H1 (cell line): Measurements from ENCODE around the gene HOXD11. TPM values are rescaled to one million over a fixed set of nuclear protein-coding genes. Genes with fewer than 3 reads are reported as not detected.

Experiments
- CTCF ChIA-PET: fragments of 300-600 bp; sonication (Branson Sonifier 250); formaldehyde crosslinking; loops from one replicate; lab custom pipeline; 2021; ENCODE audit not compliant: partially characterized antibody; lab: Charles Lee
- POLR2A ChIA-PET: fragments of 300-600 bp; sonication (Branson Sonifier 250); formaldehyde crosslinking; loops from one replicate; lab custom pipeline; 2021; ENCODE audit warnings: inconsistent platforms; ENCODE audit not compliant: partially characterized antibody; lab: Charles Lee
- DNase-seq, 2 experiments: peaks; one replicate each; pipeline versions ENCODE4 v3.0.0 to v3.0.0-alpha.2; 2010 to 2022; ENCODE audit warnings: low spot score in 2 of 2, low read depth in 1 of 2, mixed read lengths in 1 of 2
- FAIRE-seq: peaks from 2 replicates; lab custom pipeline; 2011; peaks lifted over from hg19 to GRCh38; lab: Jason Lieb, UNC
- H2AFZ ChIP-seq: 2 replicates; pipeline ENCODE4 v1.8.1; 2012; ENCODE audit warnings: low read length, inconsistent platforms
- H2AK5ac ChIP-seq: 2 replicates; pipeline ENCODE4 v1.6.1; 2013; ENCODE audit warnings: low read depth, low read length
- H2BK120ac ChIP-seq: replicated peaks from 2 replicates; pipeline ENCODE3; 2013; ENCODE audit warnings: low read depth, low read length, inconsistent platforms
- H2BK12ac ChIP-seq: 2 replicates; pipeline ENCODE4 v1.6.1; 2013; ENCODE audit warnings: low read depth, low read length
- H2BK15ac ChIP-seq: 2 replicates; pipeline ENCODE4 v1.6.1; 2013; ENCODE audit warnings: low read length
- H2BK20ac ChIP-seq: 2 replicates; pipeline ENCODE4 v1.6.1; 2013; ENCODE audit warnings: low read length
- H2BK5ac ChIP-seq: 2 replicates; pipeline ENCODE4 v1.6.1; 2013; ENCODE audit warnings: low read depth, low read length
- H3K14ac ChIP-seq: 2 replicates; pipeline ENCODE4 v1.6.1; 2013; ENCODE audit warnings: inconsistent platforms; ENCODE audit not compliant: insufficient read length
- H3K18ac ChIP-seq: 2 replicates; pipeline ENCODE4 v1.6.1; 2013; ENCODE audit warnings: low read length; ENCODE audit errors: extremely low read depth
- H3K23ac ChIP-seq: 2 replicates; pipeline ENCODE4 v1.6.1; 2013; ENCODE audit warnings: inconsistent platforms; ENCODE audit not compliant: insufficient read length
- H3K23me2 ChIP-seq: 2 replicates; pipeline ENCODE4 v1.6.1; 2013; ENCODE audit warnings: low read depth, low read length
- H3K27ac ChIP-seq: 2 replicates; pipeline ENCODE4 v1.6.1; 2011; ENCODE audit warnings: low read depth, low read length, inconsistent platforms
- H3K27me3 ChIP-seq, 4 experiments: replicated peaks in 1 of 4; 1 replicate in 1 of 4; 2 replicates in 3 of 4; pipeline versions ENCODE4 v1.6.1 to v1.8.1; 2011 to 2013; ENCODE audit warnings: low read length in 3 of 4, mild to moderate bottlenecking in 3 of 4, inconsistent platforms in 2 of 4, mixed read lengths in 2 of 4, moderate library complexity in 1 of 4; ENCODE audit not compliant: control insufficient read depth in 3 of 4, insufficient read depth in 3 of 4; ENCODE audit errors: extremely low read depth in 1 of 4
- H3K36me3 ChIP-seq, 4 experiments: 2 replicates each; pipeline versions ENCODE4 v1.6.1 to v1.8.1; 2011 to 2013; ENCODE audit warnings: mild to moderate bottlenecking in 4 of 4, low read length in 3 of 4, moderate library complexity in 2 of 4, control low read depth in 1 of 4, inconsistent platforms in 1 of 4; ENCODE audit not compliant: insufficient read depth in 4 of 4, control insufficient read depth in 2 of 4
- H3K4ac ChIP-seq: replicated peaks from 2 replicates; pipeline ENCODE3; 2013; ENCODE audit warnings: low read length, low read depth, mixed read lengths, inconsistent platforms; ENCODE audit not compliant: insufficient read length
- H3K4me1 ChIP-seq, 4 experiments: replicated peaks in 1 of 4; 1 replicate in 1 of 4; 2 replicates in 3 of 4; pipeline versions ENCODE4 v1.6.1 to v1.8.1; 2011 to 2013; ENCODE audit warnings: low read length in 3 of 4, inconsistent platforms in 2 of 4, mixed read lengths in 1 of 4; ENCODE audit not compliant: insufficient read depth in 4 of 4, control insufficient read depth in 3 of 4
- H3K4me2 ChIP-seq, 2 experiments: 2 replicates each; pipeline versions ENCODE4 v1.6.1 to v1.8.1; 2011 to 2013; ENCODE audit warnings: low read depth in 2 of 2, low read length in 2 of 2, control low read depth in 1 of 2, inconsistent platforms in 1 of 2, mild to moderate bottlenecking in 1 of 2; ENCODE audit not compliant: insufficient read depth in 1 of 2
- H3K4me3 ChIP-seq, 4 experiments: fragments of 200-600, 300-600 bp in 1 of 4; sonication (generic), shearing (Covaris generic), sonication (Bioruptor Twin) in 1 of 4; 2 replicates each; pipeline versions ENCODE4 v1.5.1 to v1.8.1; 2011 to 2016; ENCODE audit warnings: low read length in 4 of 4, low read depth in 3 of 4, control low read depth in 2 of 4, inconsistent platforms in 2 of 4, mild to moderate bottlenecking in 2 of 4, mixed read lengths in 1 of 4, moderate library complexity in 1 of 4; ENCODE audit not compliant: insufficient read depth in 2 of 4; ENCODE audit errors: extremely low read depth in 1 of 4
- H3K56ac ChIP-seq: replicated peaks from 2 replicates; pipeline ENCODE3; 2013; ENCODE audit warnings: low read depth, mild to moderate bottlenecking, mixed read lengths, low read length, inconsistent platforms; ENCODE audit not compliant: insufficient read length
- H3K79me1 ChIP-seq: 2 replicates; pipeline ENCODE4 v1.6.1; 2013; ENCODE audit warnings: low read depth, low read length, control low read depth
- H3K79me2 ChIP-seq, 2 experiments: 2 replicates each; pipeline versions ENCODE4 v1.6.1 to v1.8.1; 2012 to 2013; ENCODE audit warnings: low read length in 2 of 2, mild to moderate bottlenecking in 2 of 2, inconsistent platforms in 1 of 2; ENCODE audit not compliant: insufficient read depth in 2 of 2, control insufficient read depth in 1 of 2
- H3K9ac ChIP-seq, 4 experiments: replicated peaks in 1 of 4; 1 replicate in 1 of 4; 2 replicates in 3 of 4; pipeline versions ENCODE4 v1.6.1 to v1.8.1; 2011 to 2013; ENCODE audit warnings: low read depth in 3 of 4, low read length in 3 of 4, control low read depth in 2 of 4, mild to moderate bottlenecking in 2 of 4, moderate library complexity in 2 of 4, inconsistent platforms in 1 of 4; ENCODE audit errors: extremely low read depth in 1 of 4
- H3K9me3 ChIP-seq, 2 experiments: 2 replicates each; pipeline versions ENCODE4 v1.6.1 to v1.8.1; 2012 to 2013; ENCODE audit warnings: mild to moderate bottlenecking in 2 of 2, moderate library complexity in 2 of 2, control low read depth in 1 of 2, inconsistent platforms in 1 of 2, low read depth in 1 of 2, low read length in 1 of 2, mixed read lengths in 1 of 2; ENCODE audit not compliant: insufficient read depth in 2 of 2
- H4K20me1 ChIP-seq, 2 experiments: replicated peaks in 1 of 2; 2 replicates each; pipeline versions ENCODE3 to v1.8.1; 2011 to 2013; ENCODE audit warnings: inconsistent platforms in 2 of 2, low read length in 2 of 2, mild to moderate bottlenecking in 1 of 2; ENCODE audit not compliant: insufficient read depth in 2 of 2, control insufficient read depth in 1 of 2
- H4K5ac ChIP-seq: 2 replicates; pipeline ENCODE4 v1.6.1; 2013; ENCODE audit warnings: low read length, low read depth, mixed read lengths, inconsistent platforms; ENCODE audit not compliant: insufficient read length
- H4K8ac ChIP-seq: 2 replicates; pipeline ENCODE4 v1.8.0; 2013; ENCODE audit warnings: mild to moderate bottlenecking, moderate library complexity, low read length, inconsistent platforms; ENCODE audit not compliant: insufficient read depth; ENCODE audit errors: extremely low read depth
- H4K91ac ChIP-seq: replicated peaks from 2 replicates; pipeline ENCODE3; 2013; ENCODE audit warnings: low read length, mixed read lengths, inconsistent platforms; ENCODE audit not compliant: insufficient read length
- CBX8 ChIP-seq: fragments of 300-800, 300-1000 bp; sonication (generic); IDR thresholded peaks from 2 replicates; pipeline ENCODE4 v1.7.1; 2016; ENCODE audit warnings: low read depth, low read length, borderline replicate concordance
- CEBPB ChIP-seq: IDR thresholded peaks from 2 replicates; pipeline ENCODE4 v1.6.1; 2012; ENCODE audit warnings: low read depth, low read length
- EZH2 ChIP-seq: fragments of 200-600 bp; sonication (generic); IDR thresholded peaks from 2 replicates; pipeline ENCODE4 v1.7.1; 2012; ENCODE audit warnings: low read depth, mild to moderate bottlenecking, moderate library complexity, low read length, inconsistent platforms; ENCODE audit not compliant: severe bottlenecking
- POU5F1 ChIP-seq: IDR thresholded peaks from 2 replicates; pipeline ENCODE4 v1.6.1; 2011; ENCODE audit warnings: low read depth, mild to moderate bottlenecking, low read length, moderate library complexity
- SP4 ChIP-seq: IDR thresholded peaks from 2 replicates; pipeline ENCODE4 v1.6.1; 2012; ENCODE audit warnings: low read length, inconsistent platforms
- SUZ12 ChIP-seq: fragments of 200-600 bp; sonication (generic); IDR thresholded peaks from 2 replicates; pipeline ENCODE4 v1.6.1; 2012; ENCODE audit warnings: mild to moderate bottlenecking, inconsistent platforms, low read length, moderate library complexity, mixed read lengths
- YY1 ChIP-seq: IDR thresholded peaks from 2 replicates; pipeline ENCODE4 v1.6.1; 2011; ENCODE audit warnings: low read depth, mild to moderate bottlenecking, low read length
- WGBS, 2 experiments: shearing (Covaris generic) in 1 of 2; methylation state at CpG; one replicate each; pipeline versions ENCODE4 v1.1.6 to v1.1.7; 2013 to 2015; ENCODE audit warnings: low lambda C conversion rate in 2 of 2, mixed read lengths in 2 of 2, inconsistent platforms in 1 of 2, low coverage in 1 of 2, missing lambda C conversion rate in 1 of 2; ENCODE audit not compliant: insufficient replicate concordance in 2 of 2, insufficient coverage in 1 of 2, insufficient read length in 1 of 2; ENCODE audit errors: extremely low coverage in 1 of 2, missing lambda C conversion rate in 1 of 2; 5-methylcytosine and 5-hydroxymethylcytosine counted together
- polyA plus RNA-seq, 7 experiments: library from polyadenylated mRNA; depleted of rRNA in 3 of 7; stranded (reverse) in 5 of 7; unstranded in 2 of 7; fragments of >200 nt in 5 of 7; fragments of 200-250 nt in 2 of 7; gene quantifications; 1 replicate in 5 of 7; 2 replicates in 1 of 7; 4 replicates in 1 of 7; pipeline versions ENCODE4 v1.2.1 to v1.2.3, GENCODE V29; 2011 to 2013; ENCODE audit warnings: missing spikeins in 2 of 7, mixed read lengths in 2 of 7
- total RNA-seq: library from RNA; stranded (reverse); fragmentation: NEBNext Ultra II Directional; extraction: Animal tissue kit (Norgen Biotek cat#: 25700); gene quantifications from 2 replicates; pipeline ENCODE4 v1.2.1, GENCODE V29; 2021

The HOXD11 gene
- total and polyA plus RNA-seq, 2 of the 8 experiments (the other 6 are each of a cell fraction or from before 2014, with no cell fraction given): not detected

- Histone ChIP-seq H3K36me3 (peaks cover 0 to 5% (median 0%) of the 10 kb centered on the region in 4 experiments; a peak in 1 of 8 replicates), H3K23me2 (peaks cover 6% of the 10 kb centered on the region), H2AFZ (no peak overlapping the region), H4K5ac (no peak overlapping the region), H3K14ac (no peak overlapping the region), H3K27me3 (peaks cover 79 to 98% (median 91%) of the 10 kb centered on the region in 4 experiments), H3K4me1 (peaks cover 0 to 25% (median 15%) of the 10 kb centered on the region in 4 experiments; a peak in 6 of 7 replicates), H2BK5ac (no peak overlapping the region), H3K4me2 (peak overlapping the region in 1 of 2 experiments; percentile 66; a peak in 1 of 4 replicates), H2BK20ac (no peak overlapping the region), H2BK15ac (no peak overlapping the region), H3K9me3 (no peaks in the 10 kb centered on the region; a peak in 1 of 4 replicates), H3K27ac (no peak overlapping the region), H3K4me3 (no peak overlapping the region), H2BK120ac (no peak overlapping the region), H4K8ac (no peak overlapping the region), H3K9ac (no peak overlapping the region), H3K4ac (no peak overlapping the region), H2BK12ac (no peak overlapping the region), H3K79me1 (no peaks in the 10 kb centered on the region), H2AK5ac (no peak overlapping the region; the same call in 1 of the 2 replicates), H4K20me1 (peaks cover 21 to 38% of the 10 kb centered on the region in 2 experiments), H3K56ac (no peak overlapping the region), H3K18ac (no peak overlapping the region), H4K91ac (no peak overlapping the region), H3K79me2 (no peaks in the 10 kb centered on the region), H3K23ac (no peak overlapping the region)
- ChIA-PET CTCF (interaction anchor here (0.5 to 6.5 kb wide), 9 partner anchors 11 to 843 kb away, joined by 3 to 130 read pairs (median 5); partner anchors contain the start of genes EVX2 and HOXD9), POLR2A (interaction anchor here (0.7 to 2.1 kb wide), 4 partner anchors 11 to 456 kb away, joined by 3 to 7 read pairs (median 5); no protein-coding TSS in a partner anchor)
- FAIRE-seq (no peak), DNase-seq (no peak)
- no peak for TF ChIP-seq YY1
- no peak for TF ChIP-seq CEBPB
- TF ChIP-seq SUZ12: peak; percentile 86; the same call in 1 of the 2 replicates
- 0 out of 2 replicates have a peak, but pooled peaks have one; percentile 1 for TF ChIP-seq CBX8
- TF ChIP-seq EZH2: peak; percentile 83
- TF ChIP-seq POU5F1: no peak
- TF ChIP-seq SP4: no peak
- WGBS, 2 experiments: 21% methylated on average over 8 of the region's 8 CpGs; no CpG with 5 or more reads in 1 of the 2 experiments
These were observed 13.2 kb upstream of the HOXD11 start for GRCh38 chr2:176093898-176094249.
